GM12892 (cell line): ENCODE results near the gene GSG1.

Experiments used
- POLR2A ChIP-seq: IDR thresholded peaks from 2 replicates; pipeline ENCODE4 v1.6.1; 2011; ENCODE audit warnings: low read depth, low read length, control low read depth
- POLR2AphosphoS5 ChIP-seq: IDR thresholded peaks from 2 replicates; pipeline ENCODE4 v1.6.1; 2011; ENCODE audit warnings: low read depth, low read length, control low read depth
- TAF1 ChIP-seq: IDR thresholded peaks from 2 replicates; pipeline ENCODE4 v1.6.1; 2011; ENCODE audit warnings: low read depth, mild to moderate bottlenecking, control low read depth, low read length, borderline replicate concordance

GRCh38 chr12:13067322-13067721, 36.1 kb downstream of the GSG1 start:
- TF ChIP-seq POLR2A, result no peak
- TF ChIP-seq POLR2AphosphoS5, result no peak
- TF ChIP-seq TAF1, result no peak
